HepG2 (cell line): ENCODE results near the gene TBC1D20. TPM values are rescaled to one million over a fixed set of nuclear protein-coding genes. Genes with fewer than 3 reads are reported as not detected.

Experiments
- CHD2 ChIP-seq: IDR thresholded peaks from 2 replicates; pipeline ENCODE4 v1.6.1; 2011; ENCODE audit warnings: low read depth, low read length, improper control_type of control experiment
- ELK4 ChIP-seq: sonication (generic); formaldehyde crosslinking; IDR thresholded peaks from 2 replicates; pipeline ENCODE4 v1.9.0; 2021; ENCODE audit warnings: missing genetic modification reagents, borderline replicate concordance
- ESRRA ChIP-seq: sonication (generic); formaldehyde crosslinking; IDR thresholded peaks from 2 replicates; pipeline ENCODE4 v1.5.1; 2020; ENCODE audit warnings: mild to moderate bottlenecking, low read depth, missing genetic modification reagents
- FOXA3 ChIP-seq: IDR thresholded peaks from 2 replicates; pipeline ENCODE4 v1.6.1; 2016; ENCODE audit warnings: missing genetic modification reagents, missing compliant biosample characterization
- HMG20A ChIP-seq: IDR thresholded peaks from 2 replicates; pipeline ENCODE4 v1.6.1; 2016; ENCODE audit warnings: borderline replicate concordance
- MXI1 ChIP-seq: IDR thresholded peaks from 3 replicates; pipeline ENCODE4 v1.6.1; 2012; ENCODE audit warnings: low read depth, low read length, inconsistent platforms, borderline replicate concordance
- RXRB ChIP-seq: IDR thresholded peaks from 2 replicates; pipeline ENCODE4 v1.6.1; 2016; ENCODE audit warnings: borderline replicate concordance, missing genetic modification reagents, missing compliant biosample characterization
- SAFB2 ChIP-seq: sonication (generic); formaldehyde crosslinking; IDR thresholded peaks from 2 replicates; pipeline ENCODE4 v1.5.1; 2020; ENCODE audit warnings: missing genetic modification reagents, low read depth, mild to moderate bottlenecking, borderline replicate concordance
- SNAPC4 ChIP-seq: sonication (generic); formaldehyde crosslinking; IDR thresholded peaks from 2 replicates; pipeline ENCODE4 v1.4.0; 2020; ENCODE audit warnings: mild to moderate bottlenecking, missing genetic modification reagents
- TAF1 ChIP-seq: sonication (generic); formaldehyde crosslinking; IDR thresholded peaks from 2 replicates; pipeline ENCODE4 v1.4.0; 2020; ENCODE audit warnings: missing genetic modification reagents
- TBX2 ChIP-seq: sonication (generic); formaldehyde crosslinking; IDR thresholded peaks from 2 replicates; pipeline ENCODE4 v1.5.0; 2020; ENCODE audit warnings: missing genetic modification reagents, mild to moderate bottlenecking, borderline replicate concordance
- TOPORS ChIP-seq: sonication (generic); formaldehyde crosslinking; IDR thresholded peaks from 2 replicates; pipeline ENCODE4 v1.8.0; 2023; ENCODE audit warnings: mild to moderate bottlenecking, missing genetic modification reagents
- ZBTB7B ChIP-seq: sonication (generic); formaldehyde crosslinking; IDR thresholded peaks from 2 replicates; pipeline ENCODE4 v1.4.0; 2020; ENCODE audit warnings: missing genetic modification reagents
- ZFP41 ChIP-seq: sonication (generic); formaldehyde crosslinking; IDR thresholded peaks from 2 replicates; pipeline ENCODE4 v1.4.0; 2020; ENCODE audit warnings: mild to moderate bottlenecking, missing genetic modification reagents, borderline replicate concordance
- ZNF230 ChIP-seq: sonication (generic); formaldehyde crosslinking; IDR thresholded peaks from 2 replicates; pipeline ENCODE4 v1.4.0; 2020; ENCODE audit warnings: mild to moderate bottlenecking, missing genetic modification reagents
- ZNF317 ChIP-seq: sonication (generic); formaldehyde crosslinking; IDR thresholded peaks from 2 replicates; pipeline ENCODE4 v1.5.0; 2020; ENCODE audit warnings: mild to moderate bottlenecking, missing genetic modification reagents
- ZSCAN21 ChIP-seq: sonication (generic); formaldehyde crosslinking; IDR thresholded peaks from 2 replicates; pipeline ENCODE4 v1.8.0; 2022; ENCODE audit warnings: mild to moderate bottlenecking, missing genetic modification reagents, moderate library complexity, borderline replicate concordance
- polyA plus RNA-seq, 8 experiments: library from polyadenylated mRNA; depleted of rRNA in 3 of 8; stranded (reverse) in 7 of 8; unstranded in 1 of 8; fragments of >200 nt; fragmentation: Illumina TruSeq in 4 of 8; extraction: Trizol in 4 of 8; gene quantifications; 2 replicates each; pipeline versions ENCODE4 v1.2.1 to v1.2.3, GENCODE V29; 2011 to 2016; ENCODE audit warnings: low read depth in 4 of 8, missing spikeins in 1 of 8, mixed read lengths in 1 of 8; ENCODE audit not compliant: insufficient read depth in 1 of 8
- total RNA-seq, 5 experiments: library from RNA; depleted of rRNA; stranded (reverse); fragments of >200 nt; fragmentation: Illumina TruSeq; extraction: Trizol; gene quantifications; 2 replicates each; pipeline ENCODE4 v1.2.3, GENCODE V29; 2016; ENCODE audit warnings: low read depth in 1 of 5
- TF ChIP-seq, protein P1 (sequence below): IDR thresholded peaks from 2 replicates; pipeline ENCODE4 v1.6.1; 2018; ENCODE audit warnings: missing genetic modification reagents, mild to moderate bottlenecking, missing compliant biosample characterization
- TF ChIP-seq, protein P2 (sequence below): sonication (generic); formaldehyde crosslinking; IDR thresholded peaks from 2 replicates; pipeline ENCODE4 v1.5.0; 2020; ENCODE audit warnings: missing genetic modification reagents
- TF ChIP-seq, protein P3 (sequence below): sonication (generic); formaldehyde crosslinking; IDR thresholded peaks from 2 replicates; pipeline ENCODE4 v1.4.0; 2020; ENCODE audit warnings: mild to moderate bottlenecking, missing genetic modification reagents

Gene TBC1D20
- total and polyA plus RNA-seq, 2 of the 13 experiments (the other 11 are each of a cell fraction or from before 2014, with no cell fraction given): 36.6 to 47.1 TPM

- no peak for TF ChIP-seq SNAPC4 (CRISPR knock-in tag)
- TF ChIP-seq ZNF230 (CRISPR knock-in tag): no peak
- TF ChIP-seq HMG20A (CRISPR knock-in tag): no peak
- TF ChIP-seq FOXA3 (CRISPR knock-in tag): no peak
- TF ChIP-seq, protein P1, sequence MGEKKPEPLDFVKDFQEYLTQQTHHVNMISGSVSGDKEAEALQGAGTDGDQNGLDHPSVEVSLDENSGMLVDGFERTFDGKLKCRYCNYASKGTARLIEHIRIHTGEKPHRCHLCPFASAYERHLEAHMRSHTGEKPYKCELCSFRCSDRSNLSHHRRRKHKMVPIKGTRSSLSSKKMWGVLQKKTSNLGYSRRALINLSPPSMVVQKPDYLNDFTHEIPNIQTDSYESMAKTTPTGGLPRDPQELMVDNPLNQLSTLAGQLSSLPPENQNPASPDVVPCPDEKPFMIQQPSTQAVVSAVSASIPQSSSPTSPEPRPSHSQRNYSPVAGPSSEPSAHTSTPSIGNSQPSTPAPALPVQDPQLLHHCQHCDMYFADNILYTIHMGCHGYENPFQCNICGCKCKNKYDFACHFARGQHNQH (CRISPR knock-in tag): no peak
- peak; percentile 50; the same call in 1 of the 2 replicates for TF ChIP-seq TOPORS (CRISPR knock-in tag)
- TF ChIP-seq ZSCAN21 (CRISPR knock-in tag): 0 out of 2 replicates have a peak, but pooled peaks have one; percentile 27
- no peak for TF ChIP-seq ZNF317 (CRISPR knock-in tag)
- TF ChIP-seq ZFP41 (CRISPR knock-in tag): no peak
- TF ChIP-seq ELK4: no peak
- TF ChIP-seq RXRB (CRISPR knock-in tag): no peak
- TF ChIP-seq, protein P2, sequence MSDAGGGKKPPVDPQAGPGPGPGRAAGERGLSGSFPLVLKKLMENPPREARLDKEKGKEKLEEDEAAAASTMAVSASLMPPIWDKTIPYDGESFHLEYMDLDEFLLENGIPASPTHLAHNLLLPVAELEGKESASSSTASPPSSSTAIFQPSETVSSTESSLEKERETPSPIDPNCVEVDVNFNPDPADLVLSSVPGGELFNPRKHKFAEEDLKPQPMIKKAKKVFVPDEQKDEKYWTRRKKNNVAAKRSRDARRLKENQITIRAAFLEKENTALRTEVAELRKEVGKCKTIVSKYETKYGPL (CRISPR knock-in tag): no peak
- TF ChIP-seq CHD2: no peak
- TF ChIP-seq TAF1 (CRISPR knock-in tag): no peak
- no peak for TF ChIP-seq TBX2 (CRISPR knock-in tag)
- no peak for TF ChIP-seq ZBTB7B
- no peak for TF ChIP-seq MXI1
- TF ChIP-seq SAFB2 (CRISPR knock-in tag): 0 out of 2 replicates have a peak, but pooled peaks have one; percentile 18
- TF ChIP-seq, protein P3, sequence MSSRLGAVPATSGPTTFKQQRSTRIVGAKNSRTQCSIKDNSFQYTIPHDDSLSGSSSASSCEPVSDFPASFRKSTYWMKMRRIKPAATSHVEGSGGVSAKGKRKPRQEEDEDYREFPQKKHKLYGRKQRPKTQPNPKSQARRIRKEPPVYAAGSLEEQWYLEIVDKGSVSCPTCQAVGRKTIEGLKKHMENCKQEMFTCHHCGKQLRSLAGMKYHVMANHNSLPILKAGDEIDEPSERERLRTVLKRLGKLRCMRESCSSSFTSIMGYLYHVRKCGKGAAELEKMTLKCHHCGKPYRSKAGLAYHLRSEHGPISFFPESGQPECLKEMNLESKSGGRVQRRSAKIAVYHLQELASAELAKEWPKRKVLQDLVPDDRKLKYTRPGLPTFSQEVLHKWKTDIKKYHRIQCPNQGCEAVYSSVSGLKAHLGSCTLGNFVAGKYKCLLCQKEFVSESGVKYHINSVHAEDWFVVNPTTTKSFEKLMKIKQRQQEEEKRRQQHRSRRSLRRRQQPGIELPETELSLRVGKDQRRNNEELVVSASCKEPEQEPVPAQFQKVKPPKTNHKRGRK: no peak
- no peak for TF ChIP-seq ESRRA (CRISPR knock-in tag)
These were observed 41.4 kb downstream of the TBC1D20 start (continued) for GRCh38 chr20:420721-421574.
